Astrocyte (in vitro differentiated cells and primary cell): ENCODE results near the gene CRX. TPM values are rescaled to one million over a fixed set of nuclear protein-coding genes. Genes with fewer than 3 reads are reported as not detected.

Source experiments
- DNase-seq: peaks from one replicate; pipeline ENCODE4 v3.0.0-alpha.2; 2010; ENCODE audit warnings: low read depth
- FAIRE-seq: peaks from 2 replicates; lab custom pipeline; 2011; peaks lifted over from hg19 to GRCh38; lab: Jason Lieb, UNC
- H2AFZ ChIP-seq: 2 replicates; pipeline ENCODE4 v1.6.0; 2012; ENCODE audit warnings: low read depth, low read length, inconsistent platforms
- H3K27ac ChIP-seq: 2 replicates; pipeline ENCODE4 v1.5.1; 2011; ENCODE audit warnings: low read depth, low read length, inconsistent platforms
- H3K27me3 ChIP-seq: 2 replicates; pipeline ENCODE4 v1.6.0; 2011; ENCODE audit warnings: low read length, inconsistent platforms; ENCODE audit not compliant: insufficient read depth
- H3K36me3 ChIP-seq: 2 replicates; pipeline ENCODE4 v1.5.1; 2011; ENCODE audit warnings: low read length, inconsistent platforms; ENCODE audit not compliant: insufficient read depth
- H3K4me1 ChIP-seq: 2 replicates; pipeline ENCODE4 v1.5.1; 2011; ENCODE audit warnings: low read length, inconsistent platforms; ENCODE audit not compliant: insufficient read depth
- H3K4me2 ChIP-seq: 2 replicates; pipeline ENCODE4 v1.6.0; 2012; ENCODE audit warnings: low read length, inconsistent platforms
- H3K4me3 ChIP-seq: 2 replicates; pipeline ENCODE4 v1.5.1; 2011; ENCODE audit warnings: low read depth, mild to moderate bottlenecking, low read length, inconsistent platforms; ENCODE audit not compliant: insufficient read depth
- H3K79me2 ChIP-seq: 2 replicates; pipeline ENCODE4 v1.6.0; 2012; ENCODE audit warnings: mild to moderate bottlenecking, low read length, inconsistent platforms; ENCODE audit not compliant: insufficient read depth
- H3K9ac ChIP-seq: 2 replicates; pipeline ENCODE4 v1.6.0; 2012; ENCODE audit warnings: mild to moderate bottlenecking, low read length, inconsistent platforms
- H3K9me3 ChIP-seq: 2 replicates; pipeline ENCODE4 v1.5.1; 2012; ENCODE audit warnings: low read depth, mild to moderate bottlenecking, low read length, inconsistent platforms; ENCODE audit not compliant: insufficient read depth
- H4K20me1 ChIP-seq: 2 replicates; pipeline ENCODE4 v1.6.0; 2012; ENCODE audit warnings: low read length, inconsistent platforms; ENCODE audit not compliant: insufficient read depth
- H3K27ac Mint-ChIP-seq: one replicate; pipeline ENCODE4 v1.8.0; 2021; ENCODE audit warnings: mild to moderate bottlenecking, mixed read lengths; ENCODE audit not compliant: unreplicated experiment
- H3K27me3 Mint-ChIP-seq: one replicate; pipeline ENCODE4 v1.8.0; 2021; ENCODE audit warnings: low read depth, mixed read lengths; ENCODE audit not compliant: unreplicated experiment
- H3K36me3 Mint-ChIP-seq: one replicate; pipeline ENCODE4 v1.8.0; 2021; ENCODE audit warnings: low read depth, mixed read lengths; ENCODE audit not compliant: unreplicated experiment
- H3K4me1 Mint-ChIP-seq: one replicate; pipeline ENCODE4 v1.8.0; 2021; ENCODE audit warnings: low read depth, mixed read lengths; ENCODE audit not compliant: unreplicated experiment
- H3K4me3 Mint-ChIP-seq: one replicate; pipeline ENCODE4 v1.8.0; 2021; ENCODE audit warnings: mild to moderate bottlenecking, moderate library complexity, mixed read lengths; ENCODE audit not compliant: unreplicated experiment
- H3K9me3 Mint-ChIP-seq: one replicate; pipeline ENCODE4 v1.8.0; 2021; ENCODE audit warnings: mild to moderate bottlenecking, mixed read lengths; ENCODE audit not compliant: unreplicated experiment
- EZH2 ChIP-seq: IDR thresholded peaks from 2 replicates; pipeline ENCODE4 v1.6.1; 2012; ENCODE audit warnings: mild to moderate bottlenecking, low read length, inconsistent platforms; ENCODE audit not compliant: insufficient read depth
- total RNA-seq: library from RNA; stranded (reverse); gene quantifications from 2 replicates; pipeline ENCODE4 v1.2.1, GENCODE V29; 2021
- TF ChIP-seq, protein P1 (sequence below): IDR thresholded peaks from 2 replicates; pipeline ENCODE4 v1.5.1; 2011; ENCODE audit warnings: low read depth, mild to moderate bottlenecking, inconsistent platforms, low read length, moderate library complexity; ENCODE audit not compliant: insufficient read depth

Gene CRX
- total RNA-seq, 1 donor from 2014 or later = not detected

DNA sequence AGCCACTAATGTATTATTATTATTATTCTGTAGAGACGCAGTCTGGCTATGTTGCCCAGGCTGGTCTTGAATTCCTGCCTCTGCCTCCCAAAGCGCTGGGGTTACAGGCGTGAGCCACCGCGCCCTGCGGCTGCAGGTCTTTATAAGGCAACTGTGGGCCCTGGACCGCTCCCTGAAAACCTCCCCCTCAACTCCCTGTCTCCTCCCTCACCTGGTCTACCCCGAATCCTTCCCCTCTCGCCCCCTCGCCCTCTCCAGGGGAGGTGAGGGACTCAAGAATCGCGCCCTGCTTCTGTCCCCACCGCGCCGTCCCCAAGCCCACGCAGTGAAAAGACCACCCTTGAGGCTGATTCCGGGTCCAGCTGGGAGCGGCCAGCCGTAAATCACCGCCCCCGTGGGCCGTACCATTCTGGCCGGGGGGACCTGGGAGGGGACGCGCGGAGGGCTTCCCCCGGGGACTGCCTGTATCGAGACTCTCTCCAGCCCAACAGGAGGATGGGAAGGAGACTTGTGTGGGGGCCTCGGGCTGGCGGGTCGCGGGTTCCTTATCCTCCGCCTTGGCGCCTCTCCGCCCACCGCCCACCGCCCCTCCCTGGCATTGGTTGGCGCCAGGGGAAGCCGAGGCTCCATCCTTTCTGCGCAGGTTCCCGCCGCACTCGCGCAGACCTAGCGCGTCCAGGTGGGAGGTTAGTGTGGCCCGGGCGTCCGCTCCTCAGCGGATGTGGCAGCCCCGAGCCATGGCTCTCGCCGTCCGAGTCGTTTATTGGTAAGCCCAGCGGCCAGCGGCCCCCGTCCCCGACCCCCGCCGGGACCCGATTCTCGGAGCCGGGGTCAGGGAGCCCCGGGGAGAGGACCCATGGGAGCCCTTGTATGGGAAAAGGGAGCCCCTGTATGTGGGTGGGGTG is 43.4 kb upstream of the CRX start, which contains the start of gene SELENOW:
Gene SELENOW, plus strand, starts transcription at position 655 of the 905 bp plus-strand sequence. Its CDS starts 83 bp downstream, at position 738.
- Mint-ChIP-seq H3K4me3 (peak within 1 kb of the TSS; percentile 96), H3K36me3 (peaks cover 17% of the 10 kb centered on the region), H3K27me3 (no peaks in the 10 kb centered on the region), H3K9me3 (no peaks in the 10 kb centered on the region), H3K4me1 (peaks cover 12% of the 10 kb centered on the region), H3K27ac (peak within 1 kb of the TSS; percentile 93)
- FAIRE-seq (no peak), DNase-seq (peak; percentile 58)
- Histone ChIP-seq H3K36me3 (peaks cover 6% of the 10 kb centered on the region), H3K27me3 (no peaks in the 10 kb centered on the region), H3K27ac (peak within 1 kb of the TSS; percentile 98), H3K9ac (peak within 1 kb of the TSS; percentile 98), H3K4me2 (peak within 1 kb of the TSS; percentile 88), H3K4me3 (peak within 1 kb of the TSS; percentile 80), H3K4me1 (peaks cover 14% of the 10 kb centered on the region), H3K79me2 (peaks cover 40% of the 10 kb centered on the region), H3K9me3 (no peaks in the 10 kb centered on the region), H4K20me1 (peaks cover 40% of the 10 kb centered on the region), H2AFZ (peak within 1 kb of the TSS; percentile 99)
- TF ChIP-seq, protein P1, sequence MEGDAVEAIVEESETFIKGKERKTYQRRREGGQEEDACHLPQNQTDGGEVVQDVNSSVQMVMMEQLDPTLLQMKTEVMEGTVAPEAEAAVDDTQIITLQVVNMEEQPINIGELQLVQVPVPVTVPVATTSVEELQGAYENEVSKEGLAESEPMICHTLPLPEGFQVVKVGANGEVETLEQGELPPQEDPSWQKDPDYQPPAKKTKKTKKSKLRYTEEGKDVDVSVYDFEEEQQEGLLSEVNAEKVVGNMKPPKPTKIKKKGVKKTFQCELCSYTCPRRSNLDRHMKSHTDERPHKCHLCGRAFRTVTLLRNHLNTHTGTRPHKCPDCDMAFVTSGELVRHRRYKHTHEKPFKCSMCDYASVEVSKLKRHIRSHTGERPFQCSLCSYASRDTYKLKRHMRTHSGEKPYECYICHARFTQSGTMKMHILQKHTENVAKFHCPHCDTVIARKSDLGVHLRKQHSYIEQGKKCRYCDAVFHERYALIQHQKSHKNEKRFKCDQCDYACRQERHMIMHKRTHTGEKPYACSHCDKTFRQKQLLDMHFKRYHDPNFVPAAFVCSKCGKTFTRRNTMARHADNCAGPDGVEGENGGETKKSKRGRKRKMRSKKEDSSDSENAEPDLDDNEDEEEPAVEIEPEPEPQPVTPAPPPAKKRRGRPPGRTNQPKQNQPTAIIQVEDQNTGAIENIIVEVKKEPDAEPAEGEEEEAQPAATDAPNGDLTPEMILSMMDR = no peak
- no peak for TF ChIP-seq EZH2

- peaks cover 6% of the 10 kb centered on the region for H3K36me3 ChIP-seq
- peaks cover 14% of the 10 kb centered on the region for H3K4me1 ChIP-seq
- Mint-ChIP-seq H3K9me3 (no peaks in the 10 kb centered on the region), H3K27ac (peak overlapping the region; percentile 81), H3K27me3 (no peaks in the 10 kb centered on the region), H3K36me3 (peaks cover 20% of the 10 kb centered on the region), H3K4me1 (peaks cover 10% of the 10 kb centered on the region), H3K4me3 (peak overlapping the region; percentile 96)
- peak overlapping the region; percentile 98 for H3K27ac ChIP-seq
- peak overlapping the region; percentile 99 for H2AFZ ChIP-seq
- no peaks in the 10 kb centered on the region for H3K27me3 ChIP-seq
- no peak for DNase-seq
- peak overlapping the region; percentile 88 for H3K4me2 ChIP-seq
- peaks cover 45% of the 10 kb centered on the region for H4K20me1 ChIP-seq
- TF ChIP-seq, protein P1 = no peak
- no peak for TF ChIP-seq EZH2
- H3K9me3 ChIP-seq = no peaks in the 10 kb centered on the region
- peak overlapping the region; percentile 98 for H3K9ac ChIP-seq
- H3K4me3 ChIP-seq = peak overlapping the region; percentile 80
- no peak for FAIRE-seq
- peaks cover 40% of the 10 kb centered on the region for H3K79me2 ChIP-seq
Observed at GRCh38 chr19:47778954-47779351, 42.8 kb upstream of the CRX start.
